ENCODE measurements around the gene CELSR3. TPM values are rescaled to one million over a fixed set of nuclear protein-coding genes. Genes with fewer than 3 reads are reported as not detected.

Gene CELSR3
- total RNA-seq, 6 experiments from 2014 or later: 1.9 to 5.0 (median 3.4) TPM

GRCh38 chr3:48652923-48653715, 9.6 kb downstream of the CELSR3 start:
- H3K27me3 Mint-ChIP-seq (ENCODE audit: insufficient read depth): peaks cover 4% of the 10 kb centered on the region
- TF ChIP-seq, protein P1, sequence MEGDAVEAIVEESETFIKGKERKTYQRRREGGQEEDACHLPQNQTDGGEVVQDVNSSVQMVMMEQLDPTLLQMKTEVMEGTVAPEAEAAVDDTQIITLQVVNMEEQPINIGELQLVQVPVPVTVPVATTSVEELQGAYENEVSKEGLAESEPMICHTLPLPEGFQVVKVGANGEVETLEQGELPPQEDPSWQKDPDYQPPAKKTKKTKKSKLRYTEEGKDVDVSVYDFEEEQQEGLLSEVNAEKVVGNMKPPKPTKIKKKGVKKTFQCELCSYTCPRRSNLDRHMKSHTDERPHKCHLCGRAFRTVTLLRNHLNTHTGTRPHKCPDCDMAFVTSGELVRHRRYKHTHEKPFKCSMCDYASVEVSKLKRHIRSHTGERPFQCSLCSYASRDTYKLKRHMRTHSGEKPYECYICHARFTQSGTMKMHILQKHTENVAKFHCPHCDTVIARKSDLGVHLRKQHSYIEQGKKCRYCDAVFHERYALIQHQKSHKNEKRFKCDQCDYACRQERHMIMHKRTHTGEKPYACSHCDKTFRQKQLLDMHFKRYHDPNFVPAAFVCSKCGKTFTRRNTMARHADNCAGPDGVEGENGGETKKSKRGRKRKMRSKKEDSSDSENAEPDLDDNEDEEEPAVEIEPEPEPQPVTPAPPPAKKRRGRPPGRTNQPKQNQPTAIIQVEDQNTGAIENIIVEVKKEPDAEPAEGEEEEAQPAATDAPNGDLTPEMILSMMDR (IDR thresholded peaks at IDR 0.05): no peak
- DNase-seq: no peak
- H3K4me1 Mint-ChIP-seq (ENCODE audit: low read depth): no peaks in the 10 kb centered on the region
- no peaks in the 10 kb centered on the region for H3K36me3 Mint-ChIP-seq (ENCODE audit: low read depth)
- no peaks in the 10 kb centered on the region for H3K9me3 Mint-ChIP-seq
- H3K27ac Mint-ChIP-seq: no peak overlapping the region
- H3K4me3 Mint-ChIP-seq: no peak overlapping the region

DNA sequence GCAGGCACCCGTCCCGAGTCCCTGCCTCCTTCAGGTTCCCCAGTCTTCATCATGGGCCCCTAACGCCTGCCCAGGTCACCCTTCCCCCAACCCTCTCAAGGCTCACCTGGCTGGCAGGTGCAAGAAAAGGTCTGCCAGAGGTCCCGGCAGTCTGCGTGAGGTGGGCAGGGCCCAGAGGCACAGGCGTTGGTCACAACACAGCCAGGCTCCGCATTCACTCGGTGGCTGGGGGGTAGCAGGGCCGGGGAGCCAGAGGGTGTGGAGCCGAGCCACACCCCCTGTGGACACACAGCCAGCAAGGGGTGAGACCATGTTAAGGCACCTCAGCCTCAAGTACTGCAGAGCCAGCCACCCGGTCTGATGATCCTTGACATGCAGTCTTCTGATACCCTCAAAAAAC, 10.9 kb downstream of the CELSR3 start:
- Mint-ChIP-seq H3K36me3 (ENCODE audit: low read depth) (no peaks in the 10 kb centered on the region), H3K27me3 (ENCODE audit: insufficient read depth) (peaks cover 4% of the 10 kb centered on the region), H3K9me3 (no peaks in the 10 kb centered on the region), H3K4me1 (ENCODE audit: low read depth) (no peaks in the 10 kb centered on the region), H3K27ac (no peak overlapping the region), H3K4me3 (no peak overlapping the region)
- DNase-seq: no peak
- TF ChIP-seq, protein P1 (IDR thresholded peaks at IDR 0.05): no peak

GRCh38 chr3:48650723-48651122, 12.0 kb downstream of the CELSR3 start:
- H3K27me3 Mint-ChIP-seq (ENCODE audit: insufficient read depth): peaks cover 4% of the 10 kb centered on the region
- H3K36me3 Mint-ChIP-seq (ENCODE audit: low read depth): no peaks in the 10 kb centered on the region
- H3K4me3 Mint-ChIP-seq: no peak overlapping the region
- no peaks in the 10 kb centered on the region for H3K4me1 Mint-ChIP-seq (ENCODE audit: low read depth)
- H3K9me3 Mint-ChIP-seq: no peaks in the 10 kb centered on the region
- H3K27ac Mint-ChIP-seq: no peak overlapping the region
- TF ChIP-seq, protein P1 (IDR thresholded peaks at IDR 0.05): no peak
- no peak for DNase-seq

- Mint-ChIP-seq H3K9me3 (no peaks in the 10 kb centered on the region), H3K4me1 (ENCODE audit: low read depth) (no peaks in the 10 kb centered on the region), H3K27me3 (ENCODE audit: insufficient read depth) (peaks cover 7% of the 10 kb centered on the region), H3K36me3 (ENCODE audit: low read depth) (no peaks in the 10 kb centered on the region), H3K4me3 (no peak overlapping the region), H3K27ac (no peak overlapping the region)
- DNase-seq: no peak
- TF ChIP-seq, protein P1 (IDR thresholded peaks at IDR 0.05): no peak
Observed at GRCh38 chr3:48648188-48648850, 14.4 kb downstream of the CELSR3 start.

- no peaks in the 10 kb centered on the region for H3K9me3 Mint-ChIP-seq
- H3K4me3 Mint-ChIP-seq: no peak overlapping the region
- no peak for DNase-seq
- H3K4me1 Mint-ChIP-seq (ENCODE audit: low read depth): no peaks in the 10 kb centered on the region
- H3K27ac Mint-ChIP-seq: no peak overlapping the region
- H3K36me3 Mint-ChIP-seq (ENCODE audit: low read depth): no peaks in the 10 kb centered on the region
- H3K27me3 Mint-ChIP-seq (ENCODE audit: insufficient read depth): peaks cover 8% of the 10 kb centered on the region
- TF ChIP-seq, protein P1 (IDR thresholded peaks at IDR 0.05): no peak
Observed at GRCh38 chr3:48647714-48648113, 15.0 kb downstream of the CELSR3 start.

All from HFFc6 (cell line).